ENCODE data around the gene MPZL1.

MPZL1 gene

DNA sequence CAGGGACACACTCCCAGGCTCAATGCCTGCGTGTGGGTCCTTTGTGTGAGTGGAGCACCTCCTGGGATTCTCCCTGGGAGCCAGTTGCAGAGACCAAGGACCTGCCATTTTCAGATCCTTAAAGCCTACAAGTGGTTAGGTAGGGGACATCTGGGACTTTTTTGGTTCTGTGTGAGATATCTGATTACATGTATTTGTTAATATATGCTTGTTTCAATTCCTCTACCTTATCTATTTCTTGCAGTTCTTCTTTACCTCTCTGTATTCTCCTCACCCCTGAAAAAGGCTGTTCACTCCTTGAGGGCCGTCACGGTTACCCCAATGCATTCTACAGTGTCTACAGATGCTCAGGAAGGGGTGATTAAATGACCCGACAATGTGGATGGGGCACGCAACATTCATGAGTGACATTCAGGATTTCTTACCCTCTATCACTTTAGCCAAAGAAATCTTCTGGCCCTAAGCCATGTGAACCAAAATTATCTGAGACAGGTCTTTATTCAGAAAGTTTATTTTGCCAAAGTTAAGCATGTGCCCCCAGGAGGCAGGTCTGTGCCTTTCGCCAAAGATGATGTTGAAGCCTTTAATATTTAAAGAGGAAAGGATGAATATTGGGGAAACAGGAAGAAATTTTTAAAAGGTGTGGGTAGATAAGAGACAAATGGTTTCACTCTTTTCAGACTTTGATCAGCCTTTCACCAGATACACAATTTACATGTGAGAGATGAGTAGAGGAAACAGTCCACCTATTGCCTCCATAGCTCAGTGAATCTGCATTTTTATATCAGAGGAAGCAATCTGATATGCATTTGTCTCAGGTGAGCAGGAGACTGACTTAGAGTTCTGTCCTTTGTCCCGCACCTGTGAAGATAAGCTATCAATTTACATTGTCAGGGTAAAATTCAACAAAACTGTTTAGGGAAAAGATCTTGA is 44.6 kb upstream of the MPZL1 start:
- ChIA-PET POLR2A (ENCODE audit: low non-redundant PET) (no interaction called here), CTCF (interaction anchor here (0.5 to 1.3 kb wide), 3 partner anchors 38 to 767 kb away, joined by 3 read pairs; no protein-coding TSS in a partner anchor)
- DNase-seq (ENCODE audit: low spot score) = no peak
- H3K27ac ChIP-seq = no peak overlapping the region
- TF ChIP-seq, protein P1, sequence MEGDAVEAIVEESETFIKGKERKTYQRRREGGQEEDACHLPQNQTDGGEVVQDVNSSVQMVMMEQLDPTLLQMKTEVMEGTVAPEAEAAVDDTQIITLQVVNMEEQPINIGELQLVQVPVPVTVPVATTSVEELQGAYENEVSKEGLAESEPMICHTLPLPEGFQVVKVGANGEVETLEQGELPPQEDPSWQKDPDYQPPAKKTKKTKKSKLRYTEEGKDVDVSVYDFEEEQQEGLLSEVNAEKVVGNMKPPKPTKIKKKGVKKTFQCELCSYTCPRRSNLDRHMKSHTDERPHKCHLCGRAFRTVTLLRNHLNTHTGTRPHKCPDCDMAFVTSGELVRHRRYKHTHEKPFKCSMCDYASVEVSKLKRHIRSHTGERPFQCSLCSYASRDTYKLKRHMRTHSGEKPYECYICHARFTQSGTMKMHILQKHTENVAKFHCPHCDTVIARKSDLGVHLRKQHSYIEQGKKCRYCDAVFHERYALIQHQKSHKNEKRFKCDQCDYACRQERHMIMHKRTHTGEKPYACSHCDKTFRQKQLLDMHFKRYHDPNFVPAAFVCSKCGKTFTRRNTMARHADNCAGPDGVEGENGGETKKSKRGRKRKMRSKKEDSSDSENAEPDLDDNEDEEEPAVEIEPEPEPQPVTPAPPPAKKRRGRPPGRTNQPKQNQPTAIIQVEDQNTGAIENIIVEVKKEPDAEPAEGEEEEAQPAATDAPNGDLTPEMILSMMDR (conservative IDR thresholded peaks at IDR 0.05; ENCODE audit: low read depth) = no peak

DNA sequence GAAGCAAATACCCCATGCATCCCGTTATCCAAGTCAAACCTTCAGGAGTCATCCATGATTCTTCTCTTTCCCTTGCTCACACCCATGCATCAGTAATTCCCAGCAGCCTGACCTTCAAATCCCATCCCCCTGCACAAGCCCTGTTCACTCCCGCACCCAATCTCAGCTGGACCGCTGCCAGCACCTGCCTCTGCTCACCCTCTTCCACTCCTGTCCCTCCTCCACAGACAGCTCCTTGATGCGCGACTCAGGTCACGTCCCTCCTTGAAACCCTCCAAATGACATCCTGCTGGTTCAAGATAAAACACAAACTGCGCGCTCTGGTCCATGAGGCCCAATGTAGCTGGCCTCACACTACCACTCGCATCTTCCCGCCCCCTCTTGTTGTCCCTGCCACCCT is 43.4 kb upstream of the MPZL1 start:
- no peak overlapping the region for H3K27ac ChIP-seq
- ChIA-PET CTCF (no interaction called here), POLR2A (ENCODE audit: low non-redundant PET) (no interaction called here)
- DNase-seq (ENCODE audit: low spot score) = no peak
- TF ChIP-seq, protein P1 (conservative IDR thresholded peaks at IDR 0.05; ENCODE audit: low read depth) = no peak

GRCh38 chr1:167678838-167679237 is 42.9 kb upstream of the MPZL1 start:
- DNase-seq (ENCODE audit: low spot score) = no peak
- H3K27ac ChIP-seq = no peak overlapping the region
- POLR2A ChIA-PET (ENCODE audit: low non-redundant PET) = no interaction called here
- CTCF ChIA-PET = no interaction called here
- TF ChIP-seq, protein P1 (conservative IDR thresholded peaks at IDR 0.05; ENCODE audit: low read depth) = no peak

GRCh38 chr1:167679714-167680113 is 42.1 kb upstream of the MPZL1 start:
- no peak overlapping the region for H3K27ac ChIP-seq
- ChIA-PET CTCF (no interaction called here), POLR2A (ENCODE audit: low non-redundant PET) (no interaction called here)
- TF ChIP-seq, protein P1 (conservative IDR thresholded peaks at IDR 0.05; ENCODE audit: low read depth) = no peak
- DNase-seq (ENCODE audit: low spot score) = no peak

GRCh38 chr1:167681024-167681423 is 40.8 kb upstream of the MPZL1 start:
- CTCF ChIA-PET = interaction anchor here (0.5 to 0.7 kb wide), 2 partner anchors 61 to 96 kb away, joined by 3 read pairs; no protein-coding TSS in a partner anchor
- POLR2A ChIA-PET (ENCODE audit: low non-redundant PET) = no interaction called here
- TF ChIP-seq, protein P1 (conservative IDR thresholded peaks at IDR 0.05; ENCODE audit: low read depth) = no peak
- no peak for DNase-seq (ENCODE audit: low spot score)
- no peak overlapping the region for H3K27ac ChIP-seq

GRCh38 chr1:167681451-167682098 is 40.2 kb upstream of the MPZL1 start:
- H3K27ac ChIP-seq = no peak overlapping the region
- ChIA-PET POLR2A (ENCODE audit: low non-redundant PET) (no interaction called here), CTCF (interaction anchor here (0.6 to 0.7 kb wide), 4 partner anchors 96 to 567 kb away, joined by 3 to 4 read pairs (median 3); no protein-coding TSS in a partner anchor)
- TF ChIP-seq, protein P1 (conservative IDR thresholded peaks at IDR 0.05; ENCODE audit: low read depth) = no peak
- DNase-seq (ENCODE audit: low spot score) = no peak

All from RWPE1 (cell line).